Activated T-cell treated with anti-CD3 and anti-CD28 coated beads, Interleukin-2, amount 50 U/mL, for 24 hours (primary cell): ENCODE measurements around the gene GABRR2.

Experiments
- DNase-seq: peaks from one replicate; pipeline ENCODE4 v3.0.0-alpha.2; 2020
- H3K27ac Mint-ChIP-seq: 2 replicates; pipeline ENCODE4 v1.8.0; 2020; ENCODE audit warnings: mild to moderate bottlenecking, mixed read lengths
- H3K27me3 Mint-ChIP-seq: 2 replicates; pipeline ENCODE4 v1.8.0; 2020; ENCODE audit warnings: mixed read lengths
- H3K36me3 Mint-ChIP-seq: 2 replicates; pipeline ENCODE4 v1.8.0; 2020; ENCODE audit warnings: low read depth, mixed read lengths
- H3K4me1 Mint-ChIP-seq: 2 replicates; pipeline ENCODE4 v1.8.0; 2020; ENCODE audit warnings: low read depth, mixed read lengths
- H3K4me3 Mint-ChIP-seq: 2 replicates; pipeline ENCODE4 v1.8.0; 2020; ENCODE audit warnings: mild to moderate bottlenecking, moderate library complexity, mixed read lengths
- H3K9me3 Mint-ChIP-seq: 2 replicates; pipeline ENCODE4 v1.8.0; 2020; ENCODE audit warnings: mixed read lengths

Gene GABRR2

GRCh38 chr6:89290401-89291155 is 24.5 kb downstream of the GABRR2 start:
- Mint-ChIP-seq H3K36me3 (no peaks in the 10 kb centered on the region), H3K27ac (no peak overlapping the region), H3K9me3 (no peaks in the 10 kb centered on the region), H3K4me1 (no peaks in the 10 kb centered on the region), H3K4me3 (no peak overlapping the region), H3K27me3 (no peaks in the 10 kb centered on the region)
- no peak for DNase-seq

DNA sequence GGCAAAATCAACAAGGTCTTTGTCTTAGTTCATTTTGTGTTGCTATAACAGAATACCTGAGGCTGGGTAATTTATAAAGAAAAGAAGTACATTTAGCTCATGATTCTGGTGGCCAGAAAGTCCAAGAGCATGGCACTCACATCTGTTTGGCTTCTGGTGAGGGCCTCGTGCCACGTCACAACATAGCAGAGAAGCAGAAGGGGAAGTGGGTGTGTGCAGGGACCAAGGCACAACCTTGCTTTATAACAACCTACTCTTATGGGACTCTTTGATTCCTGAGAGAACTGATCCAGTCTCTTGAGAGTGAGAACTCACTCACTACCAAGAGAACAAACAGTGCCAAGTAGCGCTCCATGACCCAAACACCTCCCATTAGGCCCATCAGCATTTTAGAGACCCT is 25.4 kb downstream of the GABRR2 start:
- Mint-ChIP-seq H3K36me3 (no peaks in the 10 kb centered on the region), H3K27ac (no peak overlapping the region), H3K27me3 (no peaks in the 10 kb centered on the region)

GRCh38 chr6:89287351-89288028 is 27.6 kb downstream of the GABRR2 start:
- Mint-ChIP-seq H3K27ac (no peak overlapping the region), H3K4me1 (no peaks in the 10 kb centered on the region), H3K36me3 (no peaks in the 10 kb centered on the region), H3K9me3 (no peaks in the 10 kb centered on the region), H3K4me3 (no peak overlapping the region), H3K27me3 (no peaks in the 10 kb centered on the region)
- DNase-seq = no peak

More for the DNA sequence above, 25.4 kb downstream of the GABRR2 start:
- DNase-seq = no peak
- H3K9me3 Mint-ChIP-seq = no peaks in the 10 kb centered on the region
- H3K4me1 Mint-ChIP-seq = no peaks in the 10 kb centered on the region
- no peak overlapping the region for H3K4me3 Mint-ChIP-seq

GRCh38 chr6:89286516-89286915 is 28.6 kb downstream of the GABRR2 start:
- no peak overlapping the region for H3K4me3 Mint-ChIP-seq
- H3K9me3 Mint-ChIP-seq = no peaks in the 10 kb centered on the region
- no peaks in the 10 kb centered on the region for H3K4me1 Mint-ChIP-seq
- no peaks in the 10 kb centered on the region for H3K27me3 Mint-ChIP-seq
- DNase-seq = no peak
- no peak overlapping the region for H3K27ac Mint-ChIP-seq
- no peaks in the 10 kb centered on the region for H3K36me3 Mint-ChIP-seq

DNA sequence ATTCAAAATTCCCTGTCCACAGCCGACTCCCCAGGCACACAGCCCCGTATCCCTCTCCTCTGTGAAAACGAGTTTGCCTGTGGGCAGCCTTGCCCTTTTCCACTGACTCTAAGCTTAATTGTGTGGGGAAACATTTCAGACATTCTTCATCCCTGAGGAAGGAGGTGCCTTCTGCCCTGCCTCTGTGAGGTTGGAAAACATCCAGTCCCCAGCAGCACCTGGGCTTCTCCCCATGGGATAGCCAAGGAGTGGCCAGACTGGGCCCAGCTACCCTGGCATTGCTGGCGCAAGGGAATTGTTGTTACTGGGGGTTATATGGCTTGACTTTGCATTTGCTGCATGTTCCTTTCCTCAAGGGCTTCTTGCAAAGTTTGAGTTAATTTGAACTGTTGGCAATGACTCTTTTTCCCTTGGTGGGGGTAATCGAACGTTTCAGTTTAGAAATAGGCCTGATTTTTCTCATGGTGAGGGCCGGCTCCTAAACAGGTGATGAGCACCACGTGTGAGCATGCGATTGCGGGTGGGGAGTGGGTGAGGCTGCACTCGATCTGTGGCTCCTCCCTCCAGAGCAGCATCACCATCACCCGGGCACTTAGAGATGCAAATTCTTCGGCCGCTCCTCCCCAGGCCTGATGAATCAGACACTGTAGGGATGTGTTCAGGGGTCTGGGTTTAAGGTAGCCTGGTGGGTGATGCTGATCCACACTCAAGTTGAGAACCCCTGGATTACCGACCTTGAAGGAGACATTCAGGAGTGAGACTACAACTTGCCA is 29.9 kb downstream of the GABRR2 start:
- Mint-ChIP-seq H3K27ac (no peak overlapping the region), H3K36me3 (no peaks in the 10 kb centered on the region), H3K27me3 (no peaks in the 10 kb centered on the region), H3K4me3 (no peak overlapping the region), H3K9me3 (no peaks in the 10 kb centered on the region), H3K4me1 (no peaks in the 10 kb centered on the region)
- no peak for DNase-seq

DNA sequence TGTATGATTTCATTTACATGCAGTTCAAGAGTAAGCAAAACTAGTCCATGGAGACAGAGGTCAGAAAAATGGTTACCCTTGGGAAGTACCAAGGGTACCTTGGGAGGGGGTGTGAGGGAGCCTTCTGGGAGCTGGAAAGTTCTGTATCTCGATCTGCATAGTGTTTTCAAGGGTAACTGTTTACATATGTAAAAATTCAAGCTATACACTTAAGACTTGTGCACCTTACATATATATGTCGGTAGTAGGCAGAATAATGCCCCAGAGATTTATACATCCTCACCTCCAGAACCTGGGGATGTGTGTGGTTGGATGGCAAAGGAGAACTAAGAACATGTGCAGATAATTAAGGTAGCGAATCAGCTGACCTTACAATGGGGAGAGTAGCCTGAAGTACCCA is 31.0 kb downstream of the GABRR2 start:
- H3K36me3 Mint-ChIP-seq = no peaks in the 10 kb centered on the region
- no peaks in the 10 kb centered on the region for H3K9me3 Mint-ChIP-seq
- H3K27me3 Mint-ChIP-seq = no peaks in the 10 kb centered on the region
- no peak overlapping the region for H3K27ac Mint-ChIP-seq
- H3K4me1 Mint-ChIP-seq = no peaks in the 10 kb centered on the region
- DNase-seq = no peak
- no peak overlapping the region for H3K4me3 Mint-ChIP-seq

GRCh38 chr6:89282749-89283148 is 32.4 kb downstream of the GABRR2 start:
- no peaks in the 10 kb centered on the region for H3K36me3 Mint-ChIP-seq
- no peaks in the 10 kb centered on the region for H3K4me1 Mint-ChIP-seq
- no peak overlapping the region for H3K4me3 Mint-ChIP-seq
- DNase-seq = no peak
- no peak overlapping the region for H3K27ac Mint-ChIP-seq
- H3K9me3 Mint-ChIP-seq = no peaks in the 10 kb centered on the region
- no peaks in the 10 kb centered on the region for H3K27me3 Mint-ChIP-seq

- Mint-ChIP-seq H3K36me3 (no peaks in the 10 kb centered on the region), H3K4me1 (no peaks in the 10 kb centered on the region), H3K27ac (no peak overlapping the region), H3K4me3 (no peak overlapping the region), H3K27me3 (no peaks in the 10 kb centered on the region), H3K9me3 (no peaks in the 10 kb centered on the region)
- peak; percentile 51 for DNase-seq
Measured at GRCh38 chr6:89281779-89282246, 33.3 kb downstream of the GABRR2 start.

DNA sequence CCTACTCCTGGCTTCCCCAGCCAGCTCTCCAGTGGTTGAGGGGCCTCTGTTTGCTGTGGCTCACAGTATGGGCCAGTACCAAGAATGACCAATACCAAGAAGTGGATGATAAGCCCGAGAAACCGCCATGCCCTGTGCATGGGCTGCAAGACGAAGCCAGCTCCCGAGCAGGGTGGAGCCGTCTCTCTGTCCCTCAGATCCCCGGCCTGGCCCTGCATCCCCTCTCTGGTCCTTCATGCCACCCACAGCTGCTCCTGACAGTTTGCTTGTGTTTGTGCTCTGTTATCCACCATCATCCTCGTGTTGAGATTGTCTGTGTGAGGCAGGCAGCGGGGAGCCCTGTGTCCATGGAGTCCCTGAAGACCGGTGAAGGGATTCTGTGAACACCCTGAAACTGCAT is 36.1 kb downstream of the GABRR2 start:
- H3K27ac Mint-ChIP-seq = no peak overlapping the region
- H3K36me3 Mint-ChIP-seq = no peaks in the 10 kb centered on the region
- H3K27me3 Mint-ChIP-seq = no peaks in the 10 kb centered on the region
- no peak overlapping the region for H3K4me3 Mint-ChIP-seq
- no peaks in the 10 kb centered on the region for H3K4me1 Mint-ChIP-seq
- no peak for DNase-seq
- H3K9me3 Mint-ChIP-seq = no peaks in the 10 kb centered on the region

GRCh38 chr6:89275900-89276299 is 39.2 kb downstream of the GABRR2 start:
- no peaks in the 10 kb centered on the region for H3K9me3 Mint-ChIP-seq
- no peaks in the 10 kb centered on the region for H3K36me3 Mint-ChIP-seq
- no peak overlapping the region for H3K27ac Mint-ChIP-seq
- DNase-seq = no peak
- H3K4me1 Mint-ChIP-seq = no peaks in the 10 kb centered on the region
- H3K4me3 Mint-ChIP-seq = no peak overlapping the region
- no peaks in the 10 kb centered on the region for H3K27me3 Mint-ChIP-seq

DNA sequence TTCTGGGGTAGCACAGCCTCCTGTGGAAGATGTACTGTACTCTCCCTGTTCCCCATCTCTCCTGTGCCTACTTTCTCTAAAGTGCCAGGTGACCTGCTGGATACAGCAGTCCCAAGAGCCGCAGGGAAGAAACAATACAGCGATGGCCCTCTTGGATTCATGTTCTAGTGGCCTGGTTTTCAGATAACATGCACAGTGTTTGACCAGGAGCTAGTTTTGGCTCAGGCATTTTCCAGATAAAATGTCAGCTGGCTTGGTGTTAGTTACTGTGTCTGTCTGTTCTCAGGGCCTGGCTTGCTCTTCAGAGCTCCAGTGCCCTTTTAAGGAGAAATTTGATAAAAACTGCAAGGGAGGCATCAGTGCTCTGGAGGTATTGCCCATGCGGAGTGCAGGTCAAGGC is 41.3 kb downstream of the GABRR2 start:
- Mint-ChIP-seq H3K4me1 (no peaks in the 10 kb centered on the region), H3K36me3 (no peaks in the 10 kb centered on the region), H3K27me3 (no peaks in the 10 kb centered on the region), H3K4me3 (no peak overlapping the region), H3K27ac (no peak overlapping the region), H3K9me3 (no peaks in the 10 kb centered on the region)
- DNase-seq = no peak

GRCh38 chr6:89272596-89272995 is 42.5 kb downstream of the GABRR2 start:
- Mint-ChIP-seq H3K4me1 (no peaks in the 10 kb centered on the region), H3K36me3 (no peaks in the 10 kb centered on the region), H3K4me3 (no peak overlapping the region), H3K27ac (no peak overlapping the region), H3K9me3 (no peaks in the 10 kb centered on the region), H3K27me3 (no peaks in the 10 kb centered on the region)
- no peak for DNase-seq

GRCh38 chr6:89270951-89271721 is 44.0 kb downstream of the GABRR2 start:
- Mint-ChIP-seq H3K4me1 (no peaks in the 10 kb centered on the region), H3K27me3 (no peaks in the 10 kb centered on the region), H3K4me3 (no peak overlapping the region), H3K27ac (no peak overlapping the region), H3K9me3 (no peaks in the 10 kb centered on the region), H3K36me3 (no peaks in the 10 kb centered on the region)
- DNase-seq = no peak

- Mint-ChIP-seq H3K27ac (no peak overlapping the region), H3K36me3 (no peaks in the 10 kb centered on the region), H3K27me3 (no peaks in the 10 kb centered on the region)
Measured at GRCh38 chr6:89269981-89270380, 45.1 kb downstream of the GABRR2 start.

More at GRCh38 chr6:89269981-89270380, 45.1 kb downstream of the GABRR2 start:
- DNase-seq = no peak
- Mint-ChIP-seq H3K4me1 (no peaks in the 10 kb centered on the region), H3K4me3 (no peak overlapping the region), H3K9me3 (no peaks in the 10 kb centered on the region)
